Nucleus accumbens (tissue), 56 donors: ENCODE results near the gene CDC42EP5.
"Not testable (repeated sequence)": the region's sequence is repeated elsewhere in the genome, so short reads cannot be mapped to it uniquely, and the experiment has no call there.

Source experiments
- DNase-seq, 56 donors: peaks; one replicate each; lab custom pipeline; 2025; lab: John Stamatoyannopoulos, UW

CDC42EP5 gene

GRCh38 chr19:54451331-54451871 lies 21.7 kb downstream of the CDC42EP5 start:
- DNase-seq = no peak

- DNase-seq = no peak
These were observed 23.4 kb downstream of the CDC42EP5 start for GRCh38 chr19:54449701-54450069.

- peak; percentile 87 to 99 (median 97) for DNase-seq
These were observed 24.1 kb downstream of the CDC42EP5 start, which contains the start of gene LENG8 for GRCh38 chr19:54448774-54449700. LENG8 (plus strand) TSS chr19:54449199; CDS start chr19:54451345, 2,146 bp downstream.

DNA sequence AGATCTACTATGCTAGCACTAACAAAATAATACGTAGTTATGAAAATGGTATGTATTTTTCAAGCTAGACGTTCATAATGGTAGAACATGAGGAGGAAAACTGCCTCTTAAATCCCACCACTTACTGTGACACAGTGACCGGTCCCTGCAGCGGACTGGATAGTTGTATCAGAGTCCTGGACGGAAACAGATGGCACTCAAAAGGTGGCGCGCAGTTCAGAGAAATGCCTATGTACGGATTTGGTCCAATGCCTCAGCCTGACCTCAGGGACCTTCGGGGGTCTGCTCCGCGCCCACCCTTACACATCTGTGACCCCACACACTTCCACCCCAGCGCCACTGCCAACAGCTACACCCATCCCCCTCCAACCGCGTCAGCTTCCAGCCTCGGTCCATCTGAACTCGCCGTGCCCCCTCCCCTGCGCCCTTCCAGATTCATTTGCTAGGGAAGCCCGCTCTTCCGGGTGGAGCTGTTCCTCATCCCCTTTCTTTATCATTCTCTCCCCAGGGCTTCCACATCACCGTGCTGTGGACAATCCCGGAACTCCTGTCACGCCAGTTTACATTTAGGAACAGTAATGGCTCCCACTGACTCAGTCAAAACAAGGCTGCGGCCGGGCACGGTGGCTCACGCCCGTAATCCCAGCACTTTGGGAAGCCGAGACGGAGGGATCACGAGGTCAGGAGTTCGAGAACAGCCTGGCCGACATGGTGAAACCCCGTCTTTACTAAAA lies 24.9 kb downstream of the CDC42EP5 start:
- peak in 33 of 56 donors; percentile 16 to 63 (median 49) for DNase-seq

DNA sequence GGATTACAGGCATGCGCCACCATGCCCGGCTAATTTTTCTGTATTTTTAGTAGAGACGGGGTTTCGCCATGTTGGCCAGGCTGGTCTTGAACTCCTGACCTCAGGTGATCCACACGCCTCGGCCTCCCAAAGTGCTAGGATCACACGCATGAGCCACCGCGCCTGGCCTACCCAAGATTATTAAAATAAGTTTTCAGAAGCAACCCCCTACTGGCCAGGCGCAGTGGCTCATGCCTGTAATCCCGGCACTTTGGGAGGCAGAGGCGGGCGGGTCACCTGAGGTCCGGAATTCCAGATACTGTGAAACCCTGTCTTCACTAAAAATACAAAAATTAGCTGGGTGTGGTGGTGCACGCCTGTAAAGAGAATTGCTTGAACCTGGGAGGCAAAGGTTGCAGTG lies 26.7 kb downstream of the CDC42EP5 start:
- not testable (repeated sequence) for DNase-seq

DNA sequence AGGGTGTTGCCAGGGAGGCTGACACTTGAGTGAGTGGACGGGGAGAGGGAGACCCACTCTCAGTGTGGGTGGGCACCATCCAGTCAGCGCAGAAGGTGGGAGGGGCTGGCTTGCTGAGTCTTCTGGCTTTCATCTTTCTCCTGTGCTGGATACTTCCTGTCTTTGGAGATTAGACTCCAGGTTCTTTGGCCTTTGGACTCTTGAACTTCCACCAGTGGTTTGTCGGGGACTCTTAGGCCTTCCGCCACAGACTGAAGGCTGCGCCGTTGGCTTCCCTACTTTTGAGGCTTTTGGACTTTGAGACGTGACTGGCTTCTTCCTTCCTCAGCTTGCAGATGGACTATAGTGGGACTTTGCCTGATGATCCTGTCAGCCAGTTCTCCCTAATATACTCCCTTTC lies 28.4 kb downstream of the CDC42EP5 start:
- DNase-seq = no peak

GRCh38 chr19:54440641-54441040 lies 32.5 kb downstream of the CDC42EP5 start:
- no peak for DNase-seq

GRCh38 chr19:54439174-54439851 lies 33.8 kb downstream of the CDC42EP5 start:
- DNase-seq = peak in 49 of 56 donors; percentile 20 to 87 (median 58)

- no peak for DNase-seq
These were observed 36.4 kb downstream of the CDC42EP5 start for GRCh38 chr19:54436628-54437252.

DNA sequence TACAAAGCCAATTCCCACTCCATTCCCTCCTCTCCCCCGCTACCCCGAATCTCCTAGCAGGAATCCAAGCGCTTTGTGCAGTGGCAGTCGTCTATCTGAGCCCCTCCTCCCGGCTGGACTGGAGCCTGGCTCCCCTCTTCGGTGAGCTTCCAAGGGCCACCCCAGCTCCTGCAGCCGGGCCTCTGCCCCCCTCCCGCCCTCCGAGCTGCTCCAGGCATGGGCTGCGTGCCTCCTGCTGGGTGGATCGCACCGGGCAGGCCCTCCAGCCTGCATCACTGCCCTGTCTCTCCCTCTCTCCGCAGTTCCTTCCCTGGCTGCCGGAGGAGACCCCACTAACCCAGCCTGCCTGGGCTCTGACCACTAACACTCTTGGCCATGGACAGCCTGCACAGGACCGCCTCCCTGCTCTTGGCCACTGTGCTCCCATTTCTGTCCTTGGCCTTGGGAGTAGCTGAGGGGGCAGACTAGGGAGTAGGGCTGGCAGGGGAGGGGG lies 37.0 kb downstream of the CDC42EP5 start:
- DNase-seq = peak in 39 of 56 donors; percentile 17 to 70 (median 43)

GRCh38 chr19:54435551-54436016 lies 37.5 kb downstream of the CDC42EP5 start:
- peak in 13 of 56 donors; percentile 11 to 67 (median 54) for DNase-seq

GRCh38 chr19:54434873-54435214 lies 38.3 kb downstream of the CDC42EP5 start:
- DNase-seq = peak in 21 of 56 donors; percentile 33 to 68 (median 52)

- DNase-seq = peak in 21 of 56 donors; percentile 14 to 68 (median 43)
These were observed 38.8 kb downstream of the CDC42EP5 start for GRCh38 chr19:54434112-54434872.

DNA sequence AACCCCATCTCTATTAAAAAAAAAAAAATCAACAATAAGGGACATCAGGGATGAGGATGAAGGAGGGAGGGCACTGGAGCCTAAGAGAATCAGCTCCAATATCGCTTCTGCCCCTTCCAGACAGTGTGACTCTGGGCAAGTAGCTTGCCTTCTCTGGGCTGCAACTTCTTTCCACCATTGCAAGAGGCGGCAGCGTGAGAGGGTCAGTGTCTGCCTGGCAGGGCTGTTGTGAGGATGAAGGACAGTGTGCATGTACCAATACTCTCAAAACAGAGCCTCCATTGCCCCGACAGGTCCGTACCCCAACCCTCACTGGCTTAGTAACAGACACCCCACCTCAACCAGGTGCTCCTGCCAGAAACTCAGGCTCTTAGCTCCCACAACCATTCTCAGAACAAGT lies 39.4 kb downstream of the CDC42EP5 start:
- DNase-seq = peak in 1 of 56 donors; percentile 24

DNA sequence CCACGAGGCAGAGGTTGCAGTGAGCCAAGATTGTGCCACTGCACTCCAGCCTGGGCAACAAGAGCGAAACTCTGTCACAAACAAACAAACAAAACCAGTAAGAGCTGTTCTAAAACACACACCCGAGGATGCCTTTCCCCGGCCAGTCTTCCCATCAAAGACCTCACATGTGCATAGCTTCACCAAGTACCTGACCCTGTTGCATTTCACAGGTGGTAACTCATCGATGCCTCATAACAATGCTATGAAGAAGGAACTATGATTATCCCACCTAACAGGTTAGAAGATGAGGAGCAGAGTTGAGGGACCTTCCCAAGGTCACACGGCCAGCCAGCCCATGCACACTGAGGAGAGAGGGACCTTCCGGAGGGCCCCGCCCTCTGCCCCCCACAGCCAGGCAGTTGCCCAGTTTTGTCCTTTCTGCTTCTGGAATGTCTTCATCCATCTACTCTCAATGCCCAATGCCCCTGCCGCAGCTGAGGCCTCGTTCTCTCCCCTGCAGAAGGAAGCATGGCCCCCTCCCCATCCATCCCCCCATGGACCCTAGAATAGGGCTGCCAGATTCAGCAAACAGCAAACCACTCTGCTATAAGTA lies 40.9 kb downstream of the CDC42EP5 start:
- no peak for DNase-seq

DNA sequence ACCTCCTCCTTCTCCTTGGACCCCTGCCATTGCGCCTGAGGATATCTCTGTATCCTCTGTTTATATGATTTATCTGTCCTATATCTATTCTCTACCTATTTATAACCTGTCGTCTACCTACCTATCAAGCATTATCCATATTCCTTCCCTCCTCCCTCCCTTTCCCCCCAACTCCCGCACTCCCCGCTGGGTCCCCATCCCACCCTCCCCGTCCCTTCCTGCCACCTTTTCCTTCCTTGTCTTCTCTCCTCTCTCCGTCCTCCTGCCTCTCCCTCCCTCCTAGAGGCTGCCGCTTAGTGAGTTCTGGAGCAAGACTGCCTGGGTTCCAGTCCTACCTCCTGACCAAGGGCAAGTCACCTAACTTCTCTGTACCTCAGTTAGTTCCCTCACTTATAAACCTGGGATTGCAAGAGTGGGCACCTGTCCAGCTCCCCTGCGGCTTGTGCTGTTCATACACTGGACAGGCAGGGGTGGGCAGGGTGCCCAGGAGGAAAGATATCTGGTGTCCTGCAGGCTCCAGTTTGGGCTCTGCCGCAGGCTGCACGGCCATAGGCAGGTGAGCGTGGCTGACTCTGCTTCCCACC lies 41.7 kb downstream of the CDC42EP5 start:
- DNase-seq = peak in 6 of 56 donors; percentile 12 to 40 (median 22)

- peak in 46 of 56 donors; percentile 17 to 82 (median 54) for DNase-seq
These were observed 42.5 kb downstream of the CDC42EP5 start for GRCh38 chr19:54430306-54431254.
